GM18907 (cell line): Measurements from ENCODE around the gene ALAS1.

ENCODE experiments used
- ATAC-seq: cut with Tn5 transposase; IDR thresholded peaks from one replicate; pipeline ENCODE4 v1.9.1; 2021; ENCODE audit warnings: mild to moderate bottlenecking, moderate library complexity; ENCODE audit not compliant: unreplicated experiment

The ALAS1 gene

GRCh38 chr3:52233968-52234367, 36.0 kb downstream of the ALAS1 start:
- no peak for ATAC-seq

GRCh38 chr3:52234516-52235447, 36.8 kb downstream of the ALAS1 start:
- ATAC-seq: no peak

- ATAC-seq: no peak
Measured at GRCh38 chr3:52236424-52236886, 38.5 kb downstream of the ALAS1 start.

DNA sequence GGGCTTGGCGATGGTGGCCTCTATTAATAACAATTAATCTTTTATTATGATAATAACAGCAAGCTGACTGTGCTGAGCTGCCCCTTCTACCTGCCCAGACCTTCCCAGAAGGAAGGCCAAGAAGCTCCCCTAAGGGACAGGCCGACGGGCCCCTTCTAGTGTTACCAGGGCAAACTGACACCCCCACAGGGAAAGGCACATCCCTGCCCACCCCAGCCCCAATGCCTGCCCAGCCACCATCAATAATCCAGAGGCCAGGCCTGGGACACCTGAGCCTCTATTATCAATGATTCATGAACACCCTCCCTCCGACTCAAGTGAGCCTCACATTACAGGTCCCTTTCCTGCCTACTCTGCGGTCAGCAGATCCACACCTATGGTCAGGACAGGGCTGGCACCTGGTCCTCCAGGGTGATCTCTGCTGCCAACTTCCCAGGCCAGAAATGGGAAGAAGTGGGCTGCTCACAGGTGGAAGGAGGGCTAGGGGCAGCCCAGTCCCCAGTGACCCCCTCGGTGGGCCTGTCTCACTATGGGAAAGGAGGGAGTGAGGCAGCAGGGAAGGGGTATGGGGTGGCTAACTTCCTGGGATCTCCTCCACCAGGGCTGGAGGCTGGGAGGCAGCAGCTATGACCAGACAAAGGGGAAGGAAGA, 39.2 kb downstream of the ALAS1 start:
- ATAC-seq: no peak

- ATAC-seq: no peak
Measured at GRCh38 chr3:52237657-52238172, 39.8 kb downstream of the ALAS1 start.

DNA sequence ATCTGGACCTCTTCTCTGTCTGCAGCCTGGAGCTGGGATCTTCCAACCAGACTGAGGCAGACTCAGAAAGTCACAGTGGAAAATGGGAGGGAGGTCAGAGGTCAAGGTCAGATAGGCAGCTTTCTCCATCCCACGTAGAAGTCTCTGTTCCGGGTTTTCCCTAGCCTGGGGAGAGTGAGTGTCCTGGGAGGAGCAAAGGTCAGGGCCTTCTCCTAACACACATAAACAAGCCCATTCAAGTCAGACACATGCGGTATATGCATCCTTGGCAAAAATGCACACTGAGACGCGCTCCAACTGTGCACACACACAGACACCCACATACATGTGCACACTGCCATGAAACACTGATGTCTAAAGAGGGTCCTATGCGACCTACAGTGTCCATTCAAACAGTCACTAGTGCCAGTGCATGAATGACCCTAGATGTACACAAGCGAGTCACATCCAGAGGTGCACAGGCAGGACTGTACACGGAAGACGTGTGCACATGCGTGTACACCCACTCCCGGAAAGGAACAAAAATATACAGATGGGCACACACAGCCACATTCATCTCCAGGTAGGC, 40.3 kb downstream of the ALAS1 start:
- peak; percentile 3 for ATAC-seq

- peak; percentile 72 for ATAC-seq
Measured at GRCh38 chr3:52238761-52239701, 41.1 kb downstream of the ALAS1 start, which contains the start of gene TWF2. Gene TWF2, minus strand, starts transcription at chr3:52239158. Its CDS starts 142 bp downstream, at chr3:52239016.

DNA sequence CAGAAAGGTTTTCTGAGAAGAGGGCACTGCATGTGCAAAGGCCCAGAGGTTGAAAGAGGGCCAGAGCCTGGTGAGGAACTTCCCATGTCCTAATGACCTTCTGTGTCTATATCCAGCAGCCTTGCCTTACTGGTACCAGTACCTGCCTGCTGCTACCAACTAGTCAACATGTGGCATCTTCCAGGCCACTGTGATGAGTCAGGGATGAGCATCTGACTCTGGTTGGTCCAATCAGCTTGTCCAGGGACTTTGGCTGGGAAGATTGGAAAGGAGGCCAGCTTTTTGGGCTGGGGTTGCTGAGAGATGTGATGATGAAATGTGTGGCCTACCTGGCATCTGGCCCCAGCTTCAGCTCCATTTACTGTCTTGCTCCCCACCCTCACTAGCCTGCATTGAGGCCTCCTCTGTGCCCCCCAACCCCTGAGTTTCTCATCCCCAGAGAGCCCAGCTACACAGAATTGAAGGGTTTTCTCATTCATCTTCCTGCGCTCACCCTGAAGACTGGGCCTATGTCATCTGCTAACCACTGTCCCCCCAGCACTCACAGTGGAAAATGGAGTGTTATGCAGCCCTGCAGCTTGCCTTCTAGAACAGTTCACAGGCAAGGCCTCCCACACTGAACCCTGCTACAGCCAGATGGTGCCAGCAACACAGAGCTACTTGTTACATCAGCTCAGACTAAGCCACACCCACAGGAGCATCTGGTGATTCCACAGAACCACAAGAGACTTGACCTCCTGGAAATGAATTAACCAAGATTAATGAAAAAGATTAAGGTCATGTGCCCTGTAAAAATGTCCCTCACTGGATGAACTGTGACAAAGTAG, 42.3 kb downstream of the ALAS1 start:
- no peak for ATAC-seq

GRCh38 chr3:52240886-52241370, 43.0 kb downstream of the ALAS1 start:
- ATAC-seq: no peak

- no peak for ATAC-seq
Measured at GRCh38 chr3:52242039-52242438, 44.1 kb downstream of the ALAS1 start.

- ATAC-seq: peak; percentile 35
Measured at GRCh38 chr3:52243791-52244628, 46.0 kb downstream of the ALAS1 start.

DNA sequence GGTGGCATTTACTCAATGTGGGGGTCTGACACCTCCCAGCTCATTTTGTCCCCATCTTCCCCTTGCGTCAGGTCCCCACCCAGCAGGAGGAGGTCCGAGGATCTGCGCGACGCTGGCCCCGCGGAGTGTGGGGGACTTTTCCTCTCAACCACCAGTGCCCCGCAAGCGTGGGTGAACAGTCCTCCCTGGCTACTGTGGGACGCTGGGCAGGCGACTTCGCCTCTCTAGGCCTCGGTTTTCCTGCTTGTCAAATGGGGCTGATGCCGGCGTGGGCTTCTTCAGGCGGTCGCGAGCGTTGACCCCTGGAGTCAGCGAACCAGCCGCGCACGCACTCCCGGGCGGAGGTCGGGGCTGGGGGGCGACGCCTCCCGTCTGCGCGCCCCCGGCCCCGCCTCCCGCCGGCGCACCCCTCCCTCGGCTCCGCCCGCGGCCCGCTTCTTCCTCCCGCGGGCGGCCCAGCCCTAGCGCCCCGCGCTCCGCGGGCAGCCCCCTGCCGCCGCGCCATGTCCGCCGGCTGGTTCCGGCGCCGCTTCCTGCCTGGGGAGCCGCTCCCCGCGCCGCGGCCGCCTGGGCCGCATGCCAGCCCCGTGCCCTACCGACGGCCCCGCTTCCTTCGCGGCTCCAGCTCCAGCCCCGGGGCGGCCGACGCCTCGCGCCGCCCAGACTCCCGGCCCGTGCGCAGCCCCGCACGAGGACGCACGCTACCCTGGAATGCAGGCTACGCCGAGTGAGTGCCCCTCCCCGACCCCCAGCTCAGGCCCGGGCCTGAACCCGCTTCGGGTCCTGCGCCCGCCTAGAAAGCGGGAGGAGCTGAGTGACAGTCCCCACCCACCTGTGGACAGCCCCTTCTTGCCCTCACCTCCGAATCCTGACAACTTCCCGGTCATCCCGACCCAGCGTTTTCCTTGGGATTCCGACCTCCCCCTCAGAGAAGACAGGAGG, 47.6 kb downstream of the ALAS1 start, which contains the start of gene PPM1M:
Gene PPM1M, plus strand, starts transcription at position 438 of the 942 bp plus-strand sequence. Its CDS starts 66 bp downstream, at position 504.
- ATAC-seq: no peak

- no peak for ATAC-seq
Measured at GRCh38 chr3:52246264-52246620, 48.3 kb downstream of the ALAS1 start.

DNA sequence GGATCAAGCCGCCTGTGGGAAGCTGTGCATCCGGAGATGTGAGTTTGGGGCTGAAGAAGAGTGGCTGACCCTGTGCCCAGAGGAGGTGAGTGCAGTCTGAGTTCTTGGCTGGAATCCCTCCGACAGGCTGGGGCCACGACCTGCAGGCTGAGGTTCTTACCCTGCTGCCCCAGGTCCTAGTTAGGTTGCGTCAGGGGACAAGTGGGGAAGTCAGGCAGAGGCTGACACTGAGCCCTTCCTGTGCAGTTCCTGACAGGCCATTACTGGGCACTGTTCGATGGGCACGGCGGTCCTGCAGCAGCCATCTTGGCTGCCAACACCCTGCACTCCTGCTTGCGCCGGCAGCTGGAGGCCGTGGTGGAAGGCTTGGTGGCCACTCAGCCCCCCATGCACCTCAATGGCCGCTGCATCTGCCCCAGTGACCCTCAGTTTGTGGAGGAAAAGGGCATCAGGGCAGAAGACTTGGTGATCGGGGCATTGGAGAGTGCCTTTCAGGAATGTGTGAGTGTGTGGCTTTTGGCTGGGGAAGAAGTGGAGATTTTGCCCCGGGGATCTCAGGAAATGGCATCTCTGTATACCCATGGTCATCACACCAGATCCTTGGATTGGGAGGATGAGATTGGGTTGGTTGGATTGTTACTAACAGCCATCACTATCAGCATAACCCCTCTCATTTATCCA, 48.9 kb downstream of the ALAS1 start:
- no peak for ATAC-seq

GRCh38 chr3:52247409-52248164, 49.6 kb downstream of the ALAS1 start:
- no peak for ATAC-seq

- ATAC-seq: no peak
Measured at GRCh38 chr3:52248165-52248541, 50.2 kb downstream of the ALAS1 start.
